Right lung (tissue), 5 donors: ENCODE measurements around the gene CETN1. TPM values are rescaled to one million over a fixed set of nuclear protein-coding genes. Genes with fewer than 3 reads are reported as not detected.
A peak's percentile ranks its signal among the peaks of the same experiment; 100 is the strongest.

ENCODE experiments used
- DNase-seq, 2 donors: peaks; one replicate each; pipeline ENCODE4 v3.0.0-alpha.2; 2013
- polyA plus RNA-seq, 5 donors: library from polyadenylated mRNA; unstranded; fragments of 120-200 nt; gene quantifications; one replicate each; pipeline versions ENCODE4 v1.2.1 to v1.2.3, GENCODE V29; 2013; ENCODE audit warnings: inconsistent platforms in 1 of 5, low replicate concordance in 1 of 5; ENCODE audit not compliant: insufficient read length in 5 of 5, insufficient read depth in 1 of 5

The CETN1 gene
- polyA plus RNA-seq, 5 donors, result not detected

DNA sequence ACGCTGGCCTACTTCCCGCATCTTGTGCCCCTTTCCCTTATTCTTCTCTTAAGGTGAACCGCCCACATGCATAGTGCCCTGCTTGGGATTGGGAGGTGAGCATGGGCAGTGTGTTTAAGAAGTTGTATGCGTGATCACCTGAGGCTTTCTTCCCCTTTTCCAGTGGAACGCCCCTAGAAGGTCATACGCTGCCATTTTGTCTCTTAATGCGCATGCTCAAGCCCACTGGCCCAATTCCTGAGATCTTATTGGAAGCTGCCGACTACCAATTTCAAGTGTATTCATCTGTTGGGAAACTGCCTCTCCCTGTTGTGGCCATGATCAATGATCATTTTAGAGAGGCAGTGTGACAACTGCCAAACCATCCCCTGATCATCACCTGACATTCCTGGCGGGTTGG lies 3.3 kb upstream of the CETN1 start:
- no peak for DNase-seq

DNA sequence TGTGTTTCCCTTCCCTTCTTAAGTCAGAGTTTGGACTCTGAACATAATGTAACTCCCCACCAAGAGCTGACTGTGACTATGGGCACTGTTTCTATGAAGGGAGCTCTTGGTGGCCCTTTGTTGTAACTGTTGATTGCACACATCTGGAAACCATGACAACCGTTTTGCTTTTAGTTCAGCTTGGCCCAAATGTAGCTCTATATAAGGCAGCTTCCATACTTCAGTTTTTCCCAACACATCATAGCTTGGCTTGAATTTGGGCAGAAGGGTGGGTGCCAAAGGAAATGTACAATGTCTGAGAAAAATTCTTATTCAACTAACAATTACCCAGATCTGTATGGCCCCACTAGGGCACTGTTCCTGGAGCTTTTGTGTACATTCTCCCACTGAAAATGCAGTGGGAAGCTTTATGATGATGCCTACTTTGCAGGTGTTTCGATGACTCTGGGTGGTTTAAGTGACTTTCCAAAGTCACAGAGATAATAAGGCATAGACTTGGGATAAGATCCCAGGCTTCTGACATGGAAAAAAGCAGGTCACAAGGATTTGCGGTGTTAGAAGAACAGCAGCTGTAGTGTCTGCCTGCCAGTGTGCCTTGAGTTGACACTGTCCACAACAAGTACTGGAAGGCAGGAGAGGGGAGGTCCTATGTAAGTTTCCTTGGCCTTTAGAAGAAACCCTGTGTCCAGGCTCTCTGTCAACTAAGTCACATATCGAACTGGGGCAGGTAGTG lies 2.4 kb upstream of the CETN1 start:
- peak; percentile 86 to 92 for DNase-seq

DNA sequence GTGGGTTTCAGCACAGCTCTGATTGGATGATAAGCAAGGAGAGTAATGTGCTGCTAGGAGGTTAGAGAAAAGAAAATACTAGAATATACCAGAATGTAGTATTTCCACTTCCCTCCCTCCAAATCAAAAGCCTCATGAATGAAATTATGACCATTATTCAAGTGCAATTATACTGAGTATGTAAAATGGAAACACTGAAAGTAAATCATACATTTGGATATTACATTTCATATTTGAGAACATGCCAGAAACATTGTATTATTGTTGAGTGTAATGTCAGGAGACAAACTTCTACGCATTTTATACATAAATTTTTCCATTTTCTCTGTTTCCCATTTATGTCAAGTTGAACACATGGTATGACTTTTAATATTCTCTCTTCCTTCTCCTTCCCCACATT lies 942 bp upstream of the CETN1 start:
- no peak for DNase-seq

DNA sequence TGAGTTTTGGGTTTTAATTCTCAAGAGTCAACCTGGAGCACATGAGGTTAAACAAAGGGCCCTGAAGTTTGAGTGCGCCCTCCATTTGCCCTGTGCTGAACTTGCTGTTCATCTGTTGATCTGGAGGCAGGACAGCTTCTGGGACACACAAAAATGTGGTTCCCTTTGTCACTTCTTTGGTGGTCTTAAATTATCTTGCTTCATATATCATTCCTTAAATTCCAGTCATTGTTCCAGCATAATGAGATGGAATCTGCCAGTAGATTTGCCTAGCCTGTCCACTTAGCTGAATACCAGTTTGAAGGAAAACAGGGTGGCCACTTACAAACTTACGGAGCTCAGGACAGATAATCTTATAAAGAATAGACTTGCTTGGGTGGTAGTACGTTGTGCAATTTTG lies 916 bp downstream of the CETN1 start:
- no peak for DNase-seq

DNA sequence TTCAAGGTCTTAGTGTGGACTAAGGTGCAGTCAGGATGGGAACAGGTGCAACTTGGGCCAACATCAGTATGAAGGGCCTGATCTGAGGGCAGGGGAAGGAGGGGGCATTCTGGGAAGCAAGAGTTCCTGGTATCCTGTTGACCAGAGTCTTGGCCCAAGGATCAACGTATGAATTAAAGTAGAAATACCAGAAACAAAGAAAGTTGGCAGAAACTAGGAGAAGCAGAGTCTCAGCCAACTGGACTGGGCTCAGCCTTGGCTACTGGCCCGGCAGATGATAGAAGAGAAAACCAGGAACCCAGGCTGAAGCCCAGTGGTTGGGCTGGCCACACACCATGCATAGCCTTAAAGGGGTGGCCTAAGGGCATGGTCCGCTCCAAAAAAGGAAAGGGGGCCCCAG lies 2.3 kb downstream of the CETN1 start:
- DNase-seq, result no peak

DNA sequence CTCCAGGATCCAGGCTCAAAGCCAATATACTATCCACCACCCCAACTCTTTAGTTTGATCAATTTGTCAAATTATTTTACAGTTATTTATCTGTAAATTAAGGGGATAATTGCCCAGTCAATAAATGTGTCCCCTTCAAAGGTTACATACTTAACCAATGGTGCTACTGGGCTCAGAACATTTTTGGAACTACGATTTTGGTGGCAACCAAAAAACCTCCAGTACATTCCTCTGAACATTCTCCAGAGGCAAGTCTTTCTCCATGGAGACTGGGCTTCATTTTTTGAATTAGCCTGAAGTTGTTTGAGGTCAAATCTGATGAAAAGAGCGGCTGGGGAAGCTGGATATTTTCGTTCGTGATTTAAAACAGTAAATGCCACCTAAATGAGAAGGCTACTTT lies 14.9 kb downstream of the CETN1 start:
- DNase-seq, result no peak

DNA sequence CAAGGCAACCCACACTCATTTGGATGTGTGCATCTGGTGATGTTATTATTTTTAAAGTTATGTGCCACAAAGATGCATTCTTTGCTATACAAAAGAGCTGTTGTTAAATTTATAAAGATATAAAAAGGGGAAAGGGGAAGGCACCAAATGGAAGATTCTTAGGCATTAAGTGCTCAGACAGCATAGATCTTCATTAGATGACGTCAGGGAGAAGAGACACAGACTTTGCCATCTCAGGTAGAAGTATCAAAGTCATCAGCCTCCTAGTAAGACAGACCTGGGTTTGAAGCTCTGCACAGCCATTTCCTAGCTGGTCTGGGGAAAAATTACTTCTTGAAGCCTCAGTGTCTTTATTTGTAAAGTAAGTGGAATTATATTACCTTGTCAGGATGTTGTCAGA lies 15.4 kb downstream of the CETN1 start:
- DNase-seq, result no peak

DNA sequence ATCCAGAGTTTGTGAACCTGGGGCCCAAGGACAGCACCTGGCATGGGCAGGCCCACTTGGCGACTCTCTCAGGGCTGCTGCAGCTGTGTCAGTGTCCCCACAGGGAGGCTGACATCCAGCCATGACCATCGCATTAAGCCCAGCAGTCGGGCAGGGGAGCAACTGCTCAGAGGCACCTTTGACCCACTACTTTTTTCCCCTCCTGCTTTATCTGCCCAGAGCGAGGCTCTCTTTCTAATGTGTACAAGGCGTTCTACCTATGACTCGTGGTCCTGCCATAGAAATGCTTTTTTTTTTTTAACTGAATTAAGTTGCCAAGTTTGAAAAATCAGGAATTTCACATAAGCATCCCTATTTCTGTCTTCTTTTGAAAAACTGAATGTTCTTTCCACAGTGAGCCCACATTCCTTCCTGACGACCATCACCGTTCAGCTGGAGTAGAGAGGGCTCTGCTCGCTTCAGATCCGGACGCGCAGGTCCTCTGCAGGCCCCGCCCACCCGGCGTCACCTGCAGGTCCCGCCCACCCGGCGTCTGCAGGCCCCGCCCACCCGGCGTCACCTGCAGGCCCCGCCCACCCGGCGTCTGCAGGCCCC lies 16.2 kb downstream of the CETN1 start:
- no peak for DNase-seq

DNA sequence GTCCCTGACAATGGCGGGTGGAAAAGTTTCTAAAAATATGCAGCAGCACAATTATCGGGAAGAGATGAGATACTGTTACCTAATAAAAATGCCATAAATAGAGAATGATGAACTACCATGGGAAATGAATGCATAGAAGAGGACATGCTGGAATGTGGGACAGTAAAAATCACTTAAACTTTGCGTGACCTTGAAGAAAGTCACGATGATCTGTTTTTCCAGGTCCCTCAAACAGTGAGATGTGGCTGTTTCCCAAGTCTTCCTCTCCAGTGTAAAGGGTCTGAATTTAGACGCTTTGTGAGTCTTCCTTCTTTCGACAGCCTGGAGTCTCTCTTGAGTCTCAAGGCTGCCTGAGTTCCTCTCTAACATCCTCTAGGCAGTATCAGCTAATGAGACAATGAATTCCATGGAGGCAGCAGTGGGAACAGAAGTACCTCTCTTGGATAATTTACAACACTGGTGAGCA lies 18.0 kb downstream of the CETN1 start:
- no peak for DNase-seq

DNA sequence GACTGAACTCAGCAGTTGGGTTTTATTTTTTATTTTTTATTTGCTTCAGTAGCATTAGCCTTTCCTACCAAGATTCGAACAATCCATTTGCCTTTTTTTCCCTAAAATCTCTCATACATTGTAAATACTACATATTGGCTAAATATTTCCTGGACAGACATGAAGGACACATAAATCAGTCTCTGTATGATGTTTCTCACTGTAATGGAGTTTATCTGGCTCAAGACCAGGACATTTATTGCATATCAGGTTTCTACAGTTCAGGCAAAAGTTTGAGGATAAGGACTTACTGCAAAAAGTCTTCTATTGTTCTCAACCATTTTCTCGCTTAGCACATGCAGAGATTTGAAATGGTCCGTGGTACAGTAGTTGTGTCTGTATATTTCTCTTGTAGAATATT lies 19.9 kb downstream of the CETN1 start:
- no peak for DNase-seq

DNA sequence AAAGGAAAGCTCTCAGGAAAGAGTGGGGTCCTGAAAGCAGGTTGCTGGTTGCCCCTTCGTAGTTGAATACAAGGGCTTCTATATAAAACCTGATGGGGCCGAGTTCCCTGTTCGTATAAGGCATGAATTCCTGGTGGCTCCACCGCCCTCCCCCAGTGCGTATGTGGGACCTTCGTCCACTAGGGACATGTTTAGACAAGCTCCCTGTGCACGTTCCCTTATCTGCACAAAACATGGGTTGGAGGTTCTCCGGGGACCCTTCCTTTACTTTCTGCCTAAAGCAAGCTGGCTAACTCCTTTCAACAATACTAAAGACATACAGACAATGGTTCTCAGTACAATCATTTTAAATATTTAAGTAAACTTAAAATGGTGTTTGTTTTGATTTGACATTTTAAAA lies 24.6 kb downstream of the CETN1 start:
- DNase-seq, result no peak

DNA sequence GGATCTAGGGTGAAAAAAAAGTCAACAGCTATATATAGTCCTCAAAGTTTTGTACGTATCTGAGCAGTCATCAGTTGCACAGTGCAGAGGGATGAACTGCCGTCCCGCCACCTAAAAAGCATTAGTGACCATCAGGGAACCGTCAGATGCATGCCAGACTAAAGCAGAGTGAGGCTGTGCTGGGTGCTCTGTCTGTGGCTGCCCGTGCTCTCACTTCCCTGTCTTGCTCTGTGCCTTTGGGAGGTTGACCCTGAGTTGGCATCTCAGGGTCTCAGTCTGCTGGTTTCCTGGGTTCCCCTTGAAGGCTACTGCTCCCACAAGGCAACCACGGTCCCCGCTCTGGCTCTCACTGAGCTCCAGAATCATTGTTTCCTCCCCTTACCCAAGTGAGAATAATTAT lies 27.8 kb downstream of the CETN1 start:
- DNase-seq, result no peak

DNA sequence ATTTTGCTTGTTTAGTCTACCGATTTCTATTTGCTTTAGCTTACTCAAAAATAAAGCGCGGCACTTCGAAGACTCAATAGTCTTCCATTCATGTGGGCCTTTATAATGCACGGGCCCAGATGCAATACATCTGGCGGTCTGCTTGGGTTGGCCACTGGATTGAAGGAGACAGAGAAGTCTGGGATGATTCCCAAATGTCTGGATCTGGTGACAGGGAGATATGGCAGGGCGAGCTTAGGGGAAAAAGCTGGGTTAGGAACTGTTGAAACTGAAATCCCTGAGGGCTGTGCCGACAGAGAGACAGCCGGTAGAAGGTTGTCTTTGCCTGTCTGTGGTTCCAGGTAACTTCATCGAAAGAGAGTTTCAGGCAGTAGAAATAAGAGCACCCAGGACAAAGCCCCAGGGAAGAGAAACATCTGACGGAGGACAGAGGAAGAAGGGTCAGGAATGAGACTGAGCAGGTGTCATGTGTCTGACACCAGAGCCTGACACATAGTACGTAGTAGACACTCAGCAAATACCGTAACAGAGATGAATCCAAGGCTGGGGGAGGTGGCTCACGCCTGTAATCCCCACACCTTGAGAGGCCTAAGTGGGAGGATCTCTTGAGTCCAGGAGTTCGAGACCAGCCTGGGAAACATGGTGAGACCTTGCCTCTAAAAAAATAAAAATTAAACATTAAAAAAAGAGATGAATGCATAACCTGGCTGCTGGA lies 30.2 kb downstream of the CETN1 start:
- peak; percentile 76 to 77 for DNase-seq

DNA sequence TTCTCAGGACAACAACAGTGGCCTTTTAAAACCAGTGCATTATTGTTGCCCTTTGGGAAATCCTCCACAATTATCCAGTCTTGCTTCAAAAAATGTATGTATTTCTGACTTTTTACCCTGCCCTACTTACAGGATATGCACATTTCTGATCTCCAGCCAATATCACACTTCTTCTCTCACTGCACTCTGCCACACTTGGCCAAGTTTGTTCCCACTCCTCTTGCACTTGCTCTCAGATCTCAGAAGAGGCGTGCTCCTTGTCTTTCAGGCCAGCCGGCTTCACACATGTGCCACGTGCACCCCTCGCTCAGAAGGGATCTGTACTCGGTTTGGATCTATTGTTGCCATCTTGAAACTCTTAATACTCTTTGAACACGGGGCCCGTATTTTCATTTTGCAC lies 32.0 kb downstream of the CETN1 start:
- no peak for DNase-seq

DNA sequence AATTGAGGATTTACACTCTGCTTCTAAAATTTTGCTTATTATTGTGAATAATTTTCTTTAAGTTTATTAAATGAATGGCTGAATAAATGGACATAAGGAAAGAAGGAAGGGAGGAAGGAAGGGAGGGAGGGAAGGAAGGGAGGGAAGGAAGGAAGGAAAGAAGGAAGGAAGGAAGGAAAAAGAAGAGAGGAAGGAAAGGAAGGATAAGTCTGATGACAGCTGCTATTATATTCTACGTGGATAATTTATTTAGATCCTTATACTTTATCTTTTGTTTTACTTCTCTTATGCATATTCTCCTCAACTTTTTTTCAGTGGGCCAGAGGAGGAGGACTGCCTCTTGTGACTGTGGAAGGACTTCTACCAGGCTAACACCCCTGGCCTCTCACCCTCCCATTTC lies 34.0 kb downstream of the CETN1 start:
- no peak for DNase-seq

DNA sequence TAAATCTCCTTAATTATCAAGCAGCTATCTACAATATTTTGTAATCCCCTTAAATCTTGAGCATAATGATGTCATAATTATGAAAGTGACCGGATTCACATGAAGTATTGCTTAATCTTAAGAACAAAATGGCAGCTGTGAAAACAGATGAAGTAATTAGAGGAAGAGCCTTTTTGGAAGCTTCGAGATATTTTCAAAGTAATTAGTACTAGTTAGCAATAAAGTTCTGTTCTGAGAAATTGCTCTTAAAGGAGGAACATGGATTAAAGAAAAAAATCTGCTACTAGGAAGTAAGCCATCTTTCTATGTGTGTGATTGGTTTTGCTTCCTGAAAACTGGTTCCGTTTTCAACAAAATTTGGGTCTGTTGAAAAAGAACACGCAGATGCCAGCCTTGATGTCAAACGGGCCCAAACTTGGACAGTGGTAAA lies 34.9 kb downstream of the CETN1 start:
- DNase-seq, result no peak

DNA sequence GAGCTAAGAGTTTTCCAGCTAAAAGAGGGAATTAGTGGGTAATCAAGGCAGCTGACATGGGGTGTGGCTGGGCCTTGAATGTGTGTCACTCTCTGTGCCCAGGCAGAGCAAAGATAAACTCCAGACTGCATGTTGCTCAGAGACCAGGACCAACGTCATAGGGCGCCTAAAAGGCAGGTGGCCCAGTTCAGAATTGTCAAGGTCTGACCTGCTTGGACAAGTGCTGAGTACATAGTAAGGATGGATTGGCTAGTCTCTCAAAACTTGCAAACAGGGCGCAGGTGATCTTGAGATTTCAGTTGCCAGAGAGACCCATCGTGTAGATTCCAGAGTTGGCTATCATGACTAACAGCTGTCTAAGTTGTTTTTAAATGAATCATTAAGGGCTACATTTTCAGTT lies 35.6 kb downstream of the CETN1 start:
- DNase-seq, result no peak

DNA sequence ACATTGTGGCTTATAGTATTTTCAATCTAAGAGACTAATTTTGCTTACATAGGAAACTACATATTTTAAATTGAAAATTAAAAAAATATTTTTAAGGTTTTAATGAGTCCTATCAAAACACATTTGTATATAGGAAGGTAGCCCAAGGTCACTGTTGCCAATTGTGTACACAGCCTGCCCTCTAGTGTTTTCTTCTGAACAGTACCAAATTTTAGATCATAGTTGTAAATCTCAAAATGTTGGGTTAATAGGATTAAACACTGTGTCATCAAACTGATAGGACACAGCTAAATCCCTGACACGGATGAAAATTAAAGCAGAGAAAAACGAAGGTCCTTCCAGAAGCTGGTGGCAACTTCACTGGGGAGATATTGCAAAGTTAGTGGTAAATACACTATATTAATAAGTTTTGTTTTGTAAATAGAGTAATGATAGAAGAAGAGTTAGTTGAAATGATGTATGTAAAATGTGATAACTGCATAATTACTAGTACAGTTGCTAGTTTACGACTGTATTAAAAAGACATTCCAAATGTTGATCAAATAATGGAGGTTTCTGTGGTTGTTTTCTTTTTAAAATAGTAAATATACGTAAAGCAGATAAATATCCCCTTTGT lies 36.3 kb downstream of the CETN1 start:
- no peak for DNase-seq

DNA sequence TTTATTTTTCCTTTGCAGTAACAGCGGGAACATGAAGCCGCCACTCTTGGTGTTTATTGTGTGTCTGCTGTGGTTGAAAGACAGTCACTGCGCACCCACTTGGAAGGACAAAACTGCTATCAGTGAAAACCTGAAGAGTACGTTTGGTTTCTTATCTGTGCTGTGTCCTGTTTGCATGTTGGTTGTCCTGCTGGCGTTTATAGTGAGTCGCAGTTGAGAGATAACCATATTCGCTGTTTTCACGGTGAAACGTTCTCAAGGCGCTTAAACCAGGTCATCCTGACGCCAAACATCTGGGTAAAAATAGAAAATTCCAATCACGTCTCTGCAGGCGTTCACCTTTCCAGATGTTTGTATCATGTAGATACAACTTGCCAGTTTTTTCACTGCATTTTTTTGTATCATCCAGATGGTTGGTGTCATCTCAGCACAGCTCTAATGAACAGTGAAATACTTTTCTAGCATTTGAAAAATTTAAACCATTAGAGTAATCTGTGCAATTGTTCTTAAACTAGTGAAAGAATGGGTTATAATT lies 37.9 kb downstream of the CETN1 start:
- no peak for DNase-seq

DNA sequence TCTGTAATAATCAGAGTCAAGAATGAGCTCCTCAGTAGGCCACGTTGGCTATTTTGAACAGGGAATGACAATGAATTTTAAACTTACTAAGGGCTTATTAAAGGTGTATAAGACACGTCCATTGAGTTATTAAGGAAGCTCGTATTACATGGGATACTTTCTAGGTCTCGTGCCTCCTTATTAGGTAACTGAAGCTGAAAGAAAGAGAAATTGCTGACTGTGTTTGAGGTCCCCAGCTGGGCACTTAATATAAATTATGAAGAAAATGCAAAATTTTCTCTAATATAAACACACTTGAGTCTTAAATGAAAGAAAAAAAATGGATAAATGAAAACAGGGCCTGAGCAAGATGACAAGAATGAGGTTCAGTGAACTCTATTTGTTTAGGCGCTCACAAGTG lies 38.4 kb downstream of the CETN1 start:
- DNase-seq, result no peak

DNA sequence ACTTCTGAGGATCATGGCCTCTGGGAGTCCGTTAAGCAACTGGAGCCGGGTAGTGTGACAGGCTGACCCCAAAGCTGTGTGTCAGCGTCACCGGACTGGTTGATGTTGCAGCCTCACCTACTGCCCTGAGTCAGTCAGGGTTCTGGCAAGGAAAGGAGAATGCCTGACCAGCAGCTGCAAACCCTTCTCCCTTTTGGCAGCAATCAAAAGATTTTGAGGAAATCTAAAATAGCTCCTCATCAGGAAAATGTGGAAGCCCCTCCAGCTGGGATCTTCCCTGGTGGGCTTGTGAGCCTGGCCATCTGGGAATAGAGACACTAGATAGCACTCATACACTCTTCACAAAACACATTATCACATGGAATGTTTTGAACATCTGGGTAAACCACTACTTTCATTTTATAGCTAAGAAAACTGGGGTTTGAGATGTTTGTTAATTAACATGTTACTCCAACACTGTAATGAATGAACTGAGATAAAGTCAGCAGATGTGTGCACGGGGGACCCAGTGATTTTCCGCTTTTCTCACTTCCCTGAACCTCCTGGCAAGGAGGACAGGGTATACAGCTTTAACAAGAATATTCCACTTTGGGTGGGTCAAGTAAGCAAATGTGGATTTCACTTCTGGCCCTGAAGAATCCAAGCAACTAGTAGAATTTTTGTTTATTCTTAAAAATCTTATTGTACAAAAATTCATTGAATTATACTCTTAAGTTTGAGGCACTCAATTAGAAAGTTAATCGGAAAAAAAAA lies 41.3 kb downstream of the CETN1 start:
- peak; percentile 78 to 80 for DNase-seq

DNA sequence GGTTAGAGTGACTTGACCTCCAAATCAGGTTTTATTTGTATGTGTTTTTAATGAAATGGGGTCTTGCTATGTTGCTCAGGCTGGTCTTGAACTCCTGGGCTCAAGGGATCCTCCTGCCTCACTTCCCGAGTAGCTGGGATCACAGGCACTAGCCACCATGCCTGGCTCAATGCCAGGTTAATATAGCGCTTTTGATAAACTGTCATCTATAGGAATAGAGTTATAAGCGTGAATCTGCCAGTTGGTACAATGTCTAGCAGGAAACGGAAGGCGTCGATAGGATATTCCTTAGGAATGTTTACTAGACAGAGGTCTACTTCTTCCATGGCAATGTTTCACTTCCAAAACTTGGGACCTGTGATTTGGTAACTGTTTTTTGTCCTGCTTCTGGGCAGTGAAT lies 42.1 kb downstream of the CETN1 start:
- no peak for DNase-seq
